HG03025 (cell line): ENCODE results near the gene SYT3.

Experiments
- ATAC-seq: cut with Tn5 transposase; IDR thresholded peaks from one replicate; pipeline ENCODE4 v1.9.1; 2021; ENCODE audit warnings: mild to moderate bottlenecking, moderate library complexity; ENCODE audit not compliant: unreplicated experiment, low FRiP score

SYT3 gene

GRCh38 chr19:50662651-50663481, 23.2 kb upstream of the SYT3 start:
- no peak for ATAC-seq

GRCh38 chr19:50661766-50662650, 22.3 kb upstream of the SYT3 start:
- ATAC-seq = no peak

GRCh38 chr19:50661023-50661422, 21.3 kb upstream of the SYT3 start:
- no peak for ATAC-seq

- no peak for ATAC-seq
Observed at GRCh38 chr19:50660088-50660366, 20.3 kb upstream of the SYT3 start.

- ATAC-seq = no peak
Observed at GRCh38 chr19:50659318-50660087, 19.8 kb upstream of the SYT3 start.

GRCh38 chr19:50658441-50659317, 19.0 kb upstream of the SYT3 start:
- no peak for ATAC-seq

- ATAC-seq = no peak
Observed at GRCh38 chr19:50657712-50658440, 18.2 kb upstream of the SYT3 start.

GRCh38 chr19:50657222-50657669, 17.6 kb upstream of the SYT3 start:
- ATAC-seq = no peak

GRCh38 chr19:50654882-50655281, 15.2 kb upstream of the SYT3 start:
- ATAC-seq = no peak

GRCh38 chr19:50652722-50653121, 13.0 kb upstream of the SYT3 start:
- ATAC-seq = no peak

GRCh38 chr19:50651174-50651573, 11.5 kb upstream of the SYT3 start:
- ATAC-seq = no peak

- no peak for ATAC-seq
Observed at GRCh38 chr19:50649433-50650391, 10.0 kb upstream of the SYT3 start, which contains the start of gene C19orf81. C19orf81 (plus strand) TSS chr19:50649445; CDS start chr19:50649445, 0 bp downstream.

GRCh38 chr19:50648659-50649058, 9.0 kb upstream of the SYT3 start:
- no peak for ATAC-seq

- no peak for ATAC-seq
Observed at GRCh38 chr19:50647879-50648615, 8.4 kb upstream of the SYT3 start.

GRCh38 chr19:50646074-50646807, 6.6 kb upstream of the SYT3 start:
- no peak for ATAC-seq

- ATAC-seq = no peak
Observed at GRCh38 chr19:50645107-50645506, 5.4 kb upstream of the SYT3 start.
